DMS53 treated with DMSO at 0.1 percent for 48 hours (cell line): ENCODE measurements around the gene ADAMTS13.
"Not testable (repeated sequence)": the region's sequence is repeated elsewhere in the genome, so short reads cannot be mapped to it uniquely, and the experiment has no call there.

Experiments used
- DNase-seq: peaks from one replicate; lab custom pipeline; 2025; ENCODE audit not compliant: unreplicated experiment; lab: John Stamatoyannopoulos, UW

Gene ADAMTS13

DNA sequence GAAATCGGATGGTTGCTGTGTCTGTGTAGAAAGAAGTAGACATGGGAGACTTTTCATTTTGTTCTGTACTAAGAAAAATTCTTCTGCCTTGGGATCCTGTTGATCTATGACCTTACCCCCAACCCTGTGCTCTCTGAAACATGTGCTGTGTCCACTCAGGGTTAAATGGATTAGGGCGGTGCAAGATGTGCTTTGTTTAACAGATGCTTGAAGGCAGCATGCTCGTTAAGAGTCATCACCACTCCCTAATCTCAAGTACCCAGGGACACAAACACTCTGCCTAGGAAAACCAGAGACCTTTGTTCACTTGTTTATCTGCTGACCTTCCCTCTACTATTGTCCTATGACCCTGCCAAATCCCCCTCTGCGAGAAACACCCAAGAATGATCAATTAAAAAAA lies 30.7 kb upstream of the ADAMTS13 start:
- not testable (repeated sequence) for DNase-seq

DNA sequence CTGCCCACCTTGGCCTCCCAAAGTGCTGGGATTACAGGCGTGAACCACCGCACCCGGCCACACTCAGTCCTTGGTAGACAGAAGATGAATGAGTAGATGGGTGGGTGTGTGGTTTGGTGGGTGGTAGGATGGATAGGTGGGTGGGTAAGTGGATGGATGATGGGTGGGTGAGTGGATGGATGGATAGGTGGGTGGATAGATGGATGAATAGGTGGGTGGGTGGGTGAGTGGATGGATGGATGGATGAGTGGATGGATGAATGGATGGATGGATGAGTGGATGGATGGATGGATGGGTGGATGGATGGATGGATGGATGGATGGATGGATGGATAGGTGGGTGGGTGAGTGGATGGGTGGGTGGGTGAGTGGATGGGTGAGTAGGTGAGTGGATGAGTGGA lies 29.9 kb upstream of the ADAMTS13 start:
- not testable (repeated sequence) for DNase-seq

DNA sequence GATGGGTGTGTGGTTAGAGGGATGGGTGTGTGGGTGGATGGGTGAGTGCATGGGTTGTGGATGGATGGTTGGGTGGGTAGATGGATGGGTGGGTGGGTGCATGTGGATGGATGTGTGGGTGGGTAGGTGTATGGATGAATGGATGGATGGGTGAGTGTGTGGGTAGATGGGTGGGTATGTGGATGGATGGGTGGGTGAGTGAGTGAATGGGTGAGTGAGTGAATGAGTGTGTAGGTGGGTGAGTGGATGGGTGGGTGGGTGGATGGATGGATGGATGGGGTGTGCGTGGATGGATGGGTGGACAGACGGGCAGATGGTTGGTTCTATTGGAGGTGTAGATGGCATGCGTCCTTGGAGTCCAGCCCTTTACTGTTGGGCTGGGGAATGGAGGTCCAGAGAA lies 28.8 kb upstream of the ADAMTS13 start:
- no peak for DNase-seq

DNA sequence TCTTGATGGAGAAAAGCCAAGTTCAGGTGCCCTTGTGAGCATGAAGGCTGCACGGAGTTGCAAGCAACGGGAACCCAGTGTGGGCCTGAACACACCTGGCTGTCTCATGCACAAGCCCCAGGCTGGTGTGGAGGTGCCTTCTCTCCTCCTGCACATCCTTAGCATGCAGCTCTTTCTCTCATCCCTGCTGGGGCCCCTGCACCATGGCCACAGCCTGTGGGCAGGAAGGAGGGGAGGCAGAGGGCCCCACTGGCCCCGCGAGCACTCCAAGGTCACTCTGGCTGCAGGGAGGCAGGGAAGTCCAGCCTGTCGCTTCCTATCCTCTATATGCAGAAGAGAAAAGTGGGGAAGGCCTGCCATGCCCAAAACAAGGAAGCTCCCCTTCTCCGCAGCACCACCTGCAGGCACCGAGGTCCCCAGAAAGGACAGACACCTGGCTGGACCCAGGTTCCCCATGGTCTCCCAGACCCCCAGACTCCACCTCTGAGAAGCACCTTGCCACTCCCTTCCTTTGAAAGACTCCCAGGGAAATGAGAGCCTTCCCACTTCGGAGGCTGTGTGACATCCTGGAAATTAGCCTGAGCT lies 27.4 kb upstream of the ADAMTS13 start:
- no peak for DNase-seq

DNA sequence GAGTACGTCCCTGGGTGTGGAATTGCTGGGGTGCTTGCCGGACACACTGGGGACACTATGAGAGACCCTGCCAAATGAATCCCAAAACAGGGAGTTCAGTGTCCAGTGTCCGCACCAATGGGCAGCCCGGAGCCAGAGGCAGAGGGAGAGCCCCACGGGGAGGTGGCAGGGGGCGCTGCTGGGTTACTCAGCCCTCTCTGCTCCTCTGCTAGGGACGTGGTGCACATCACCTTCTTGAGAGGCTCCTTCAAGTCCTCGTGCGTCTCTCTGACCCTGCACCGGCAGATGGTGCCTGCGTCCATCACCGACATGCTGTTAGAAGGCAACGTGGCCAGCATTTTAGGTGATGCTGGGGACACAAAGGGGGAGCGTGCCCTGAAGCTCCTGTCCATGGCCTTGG lies 25.2 kb upstream of the ADAMTS13 start:
- no peak for DNase-seq

DNA sequence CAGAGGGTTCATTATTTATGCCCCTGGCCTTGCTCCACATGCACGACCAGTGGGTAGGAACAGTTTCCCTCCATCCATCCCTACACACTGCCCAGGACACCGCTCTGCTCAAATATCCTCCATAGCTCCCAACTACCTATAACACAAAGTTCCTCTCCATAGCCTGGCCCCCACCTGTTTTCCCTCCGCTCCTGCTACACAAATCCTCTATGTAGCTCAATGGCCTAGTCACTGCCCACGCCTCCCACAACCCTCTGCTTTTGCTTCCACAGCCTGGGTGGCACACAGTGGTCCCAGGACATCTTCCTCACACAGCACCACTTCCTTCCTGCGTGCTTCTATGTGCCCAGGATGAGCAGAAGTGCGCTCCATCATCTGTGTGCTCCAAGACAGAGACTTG lies 24.8 kb upstream of the ADAMTS13 start:
- DNase-seq = no peak

DNA sequence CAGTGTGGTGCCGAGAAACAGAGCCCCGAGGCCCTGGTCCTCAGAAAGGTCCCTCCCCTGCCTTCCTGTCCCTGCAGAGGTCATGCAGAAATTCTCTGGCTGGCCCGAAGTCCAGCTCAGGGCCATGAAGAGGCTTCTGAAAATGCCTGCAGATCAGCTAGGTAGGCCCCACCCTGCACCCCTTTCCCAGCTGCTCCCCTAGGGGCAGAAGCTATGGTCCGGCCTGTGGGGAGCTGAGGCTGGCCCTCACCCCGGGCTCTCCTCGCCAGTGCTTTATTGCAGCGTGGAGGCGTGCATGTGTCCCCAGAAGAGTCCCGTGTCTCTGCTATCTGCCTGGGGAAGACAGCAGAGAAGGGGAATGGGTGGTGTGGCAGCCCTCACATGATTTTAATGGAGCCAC lies 24.3 kb upstream of the ADAMTS13 start:
- no peak for DNase-seq

DNA sequence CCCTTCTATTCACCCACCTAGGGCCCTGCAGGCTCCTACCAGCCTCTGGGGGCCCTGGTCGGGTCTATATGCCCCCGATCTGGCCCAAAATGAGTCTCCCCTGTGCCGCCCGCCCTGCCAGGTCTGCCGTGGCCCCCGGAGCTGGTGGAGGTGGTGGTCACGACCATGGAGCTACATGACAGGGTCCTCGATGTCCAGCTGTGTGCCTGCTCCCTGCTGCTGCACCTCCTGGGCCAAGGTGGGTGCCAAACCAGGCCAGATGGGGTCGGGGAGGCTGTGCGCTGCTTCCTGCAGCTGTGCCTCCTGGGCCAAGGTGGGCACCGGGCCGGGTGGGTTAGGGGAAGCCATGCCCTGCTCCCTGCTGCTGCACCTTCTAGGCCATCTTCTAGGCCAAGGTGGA lies 21.9 kb upstream of the ADAMTS13 start:
- no peak for DNase-seq

DNA sequence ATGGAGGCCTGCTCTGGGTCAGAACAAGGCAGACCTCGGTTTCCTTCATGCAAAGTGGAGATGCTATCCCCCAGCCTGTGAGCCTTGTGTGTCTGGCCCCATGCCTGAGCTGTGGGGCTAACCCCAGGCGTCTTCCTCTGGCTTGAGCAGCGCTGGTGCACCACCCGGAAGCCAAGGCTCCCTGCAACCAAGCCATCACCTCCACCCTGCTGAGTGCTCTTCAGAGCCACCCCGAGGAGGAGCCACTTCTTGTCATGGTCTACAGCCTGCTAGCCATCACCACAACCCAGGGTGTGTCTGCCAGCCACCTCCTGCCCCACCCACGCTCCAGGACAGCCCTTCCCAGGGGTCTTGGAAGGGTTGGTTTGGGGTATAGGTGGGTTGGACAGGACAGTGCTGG lies 20.6 kb upstream of the ADAMTS13 start:
- DNase-seq = no peak

DNA sequence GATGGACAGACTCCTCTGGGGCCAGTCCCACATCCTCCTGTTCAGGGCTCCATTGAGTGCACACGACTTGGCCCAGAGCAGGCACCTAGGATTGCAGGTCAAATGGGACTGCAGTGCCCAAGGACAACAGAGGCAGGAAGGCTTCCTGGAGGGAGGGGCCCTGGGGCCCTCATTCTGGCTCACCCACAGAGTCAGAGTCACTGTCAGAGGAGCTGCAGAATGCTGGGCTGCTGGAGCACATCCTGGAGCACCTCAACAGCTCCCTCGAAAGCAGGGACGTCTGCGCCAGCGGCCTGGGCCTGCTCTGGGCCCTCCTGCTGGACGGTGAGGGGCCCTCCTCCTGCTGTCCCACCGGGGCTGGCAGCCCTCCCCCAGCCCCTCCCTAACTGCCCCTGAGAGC lies 19.5 kb upstream of the ADAMTS13 start:
- DNase-seq = no peak

DNA sequence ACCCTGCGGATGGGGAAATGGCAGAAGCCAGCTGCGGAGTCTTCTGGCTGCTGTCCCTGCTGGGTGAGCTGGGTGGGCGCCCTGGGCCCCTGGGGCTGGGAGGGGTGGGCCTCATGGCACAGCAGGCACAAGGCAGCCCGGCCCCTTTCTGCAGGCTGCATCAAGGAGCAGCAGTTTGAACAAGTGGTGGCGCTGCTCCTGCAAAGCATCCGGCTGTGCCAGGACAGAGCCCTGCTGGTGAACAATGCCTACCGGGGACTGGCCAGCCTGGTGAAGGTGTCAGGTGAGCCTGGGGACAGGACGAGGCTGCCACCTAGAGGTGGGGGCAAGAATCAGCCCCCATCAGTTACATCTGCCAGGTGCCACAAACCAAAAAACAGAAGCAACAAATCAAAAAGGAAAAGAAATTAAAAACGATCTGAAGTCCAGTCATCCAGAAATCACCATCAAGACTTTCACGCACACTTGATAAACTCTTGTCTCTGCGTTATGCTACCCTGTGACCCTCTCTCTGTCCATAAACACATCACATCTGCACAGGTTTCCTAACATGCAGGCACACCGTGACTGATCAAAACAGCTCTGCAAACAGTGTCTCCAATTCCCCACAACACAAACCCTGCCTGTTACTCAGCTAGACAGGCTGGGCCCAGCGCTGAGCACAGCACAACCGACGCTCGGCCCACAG lies 18.3 kb upstream of the ADAMTS13 start:
- DNase-seq = peak; percentile 87

DNA sequence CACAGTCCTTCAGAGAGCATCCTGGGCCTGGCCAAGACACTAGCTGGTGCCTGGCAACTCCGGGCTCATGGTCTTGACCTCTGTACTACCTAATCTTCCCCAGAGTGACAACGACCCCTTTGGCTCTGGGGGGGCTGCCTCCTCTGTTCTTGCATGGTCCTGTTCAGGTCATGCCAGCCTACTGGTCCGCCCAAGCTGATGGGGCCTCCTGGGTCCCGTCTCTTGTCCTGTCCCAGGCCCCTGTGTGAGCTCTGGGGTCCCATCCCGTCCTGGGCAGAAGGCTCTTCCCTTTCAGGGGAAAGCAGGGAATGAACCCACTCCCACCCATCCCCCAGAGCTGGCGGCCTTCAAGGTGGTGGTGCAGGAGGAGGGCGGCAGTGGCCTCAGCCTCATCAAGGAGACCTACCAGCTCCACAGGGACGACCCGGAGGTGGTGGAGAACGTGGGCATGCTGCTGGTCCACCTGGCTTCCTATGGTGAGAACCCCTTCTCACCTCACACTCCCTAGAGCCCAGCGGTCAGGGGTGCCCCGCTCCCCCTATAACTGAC lies 17.6 kb upstream of the ADAMTS13 start:
- no peak for DNase-seq

DNA sequence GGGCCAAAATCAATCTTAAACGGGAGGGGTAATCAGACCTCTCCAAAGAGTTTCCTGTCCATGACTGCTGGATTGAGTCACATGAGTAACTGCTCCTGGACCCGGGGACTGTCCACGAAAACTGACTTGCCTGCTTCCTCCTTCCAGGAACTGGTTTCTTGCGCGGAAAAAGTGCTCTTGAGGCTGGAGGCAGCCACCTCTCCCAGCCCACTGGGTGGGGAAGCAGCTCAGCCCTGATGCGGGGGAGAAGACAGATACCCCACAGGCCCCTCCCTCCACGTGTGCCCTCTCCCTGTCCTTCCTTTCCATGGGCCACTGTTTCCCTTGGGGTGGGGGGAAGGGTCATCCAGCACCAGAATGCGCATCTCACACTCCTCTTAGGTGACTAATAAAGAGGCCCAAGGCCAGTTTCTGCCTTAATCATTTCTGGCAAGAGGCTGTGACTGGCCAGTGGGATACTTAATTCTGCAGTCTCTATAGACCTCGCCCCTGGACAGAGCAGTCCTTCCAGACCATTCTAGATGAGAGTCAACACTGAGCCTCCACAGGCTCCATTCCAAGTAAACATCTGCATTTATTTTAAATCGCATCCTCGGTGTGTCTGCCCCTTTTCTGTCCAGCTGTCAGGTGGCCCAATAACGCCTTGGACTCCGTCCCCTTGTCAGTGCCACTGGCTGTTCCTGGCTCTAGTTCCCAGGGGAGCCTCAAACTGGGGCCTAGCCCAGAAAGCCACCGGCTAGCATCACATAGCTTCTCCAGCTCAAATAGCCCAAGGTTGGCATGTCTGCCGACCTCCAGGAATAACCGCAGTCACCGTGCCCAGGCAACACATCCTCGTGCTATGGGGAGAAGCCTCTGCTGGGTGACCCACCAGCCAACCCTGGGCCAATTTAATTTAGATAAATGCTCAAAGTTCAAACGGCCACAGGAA lies 16.4 kb upstream of the ADAMTS13 start:
- no peak for DNase-seq

DNA sequence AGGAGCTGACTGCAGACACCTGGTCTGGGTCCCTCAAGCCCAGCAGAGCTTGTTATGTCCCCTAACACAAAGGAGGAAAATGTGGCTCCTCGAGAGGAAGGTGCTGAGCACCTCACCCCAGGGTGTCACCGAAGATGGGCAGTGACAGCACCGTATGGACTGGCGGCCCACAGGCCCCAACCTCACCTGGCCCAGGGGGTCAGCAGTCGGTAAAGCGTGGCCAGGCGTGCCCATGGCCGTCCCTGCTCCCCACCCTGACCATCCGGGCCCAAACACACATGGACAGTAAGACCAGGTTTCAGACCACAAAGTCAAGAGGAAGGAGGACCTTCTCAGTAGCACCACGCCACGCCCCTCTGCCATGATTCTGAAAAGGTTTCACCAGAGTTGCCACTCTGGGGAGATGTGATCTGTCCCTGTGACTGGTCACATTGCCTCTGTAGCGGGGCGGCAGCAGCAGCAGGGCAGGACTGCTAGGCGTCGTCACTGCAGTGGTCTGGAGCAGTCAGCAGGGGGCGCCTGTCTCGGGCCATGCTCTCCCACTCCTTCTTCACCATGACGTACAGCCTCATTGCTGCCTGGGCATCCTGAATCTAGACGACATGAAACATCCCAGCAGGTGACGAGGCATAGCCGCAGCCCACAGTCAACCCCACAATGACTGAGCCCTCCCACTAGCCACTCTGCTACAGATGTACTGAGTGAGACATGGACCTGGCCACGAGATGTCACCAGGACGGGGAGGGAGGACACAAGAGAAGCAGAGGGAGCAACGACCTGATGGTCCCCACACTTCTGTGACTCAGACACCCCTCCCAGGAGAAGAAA lies 15.5 kb upstream of the ADAMTS13 start:
- peak; percentile 77 for DNase-seq

DNA sequence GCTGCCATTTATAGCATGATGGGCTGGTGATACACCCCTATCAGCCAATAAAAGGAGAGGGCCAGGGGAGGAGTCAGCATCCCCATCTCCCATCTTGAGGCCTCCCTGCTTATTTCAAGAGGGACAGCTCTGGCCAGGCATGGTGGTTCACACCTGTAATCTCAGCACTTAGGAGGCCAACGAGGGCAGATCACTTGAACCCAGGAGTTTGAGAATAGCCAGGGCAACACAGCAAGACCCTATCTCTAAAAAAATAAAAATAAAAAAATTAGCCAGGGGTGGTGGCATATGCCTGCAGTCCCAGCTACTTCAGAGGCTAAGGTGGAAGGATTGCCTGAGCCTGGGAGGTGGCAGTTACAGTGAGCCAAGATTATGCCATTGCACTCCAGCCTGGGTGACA lies 14.1 kb upstream of the ADAMTS13 start:
- no peak for DNase-seq

DNA sequence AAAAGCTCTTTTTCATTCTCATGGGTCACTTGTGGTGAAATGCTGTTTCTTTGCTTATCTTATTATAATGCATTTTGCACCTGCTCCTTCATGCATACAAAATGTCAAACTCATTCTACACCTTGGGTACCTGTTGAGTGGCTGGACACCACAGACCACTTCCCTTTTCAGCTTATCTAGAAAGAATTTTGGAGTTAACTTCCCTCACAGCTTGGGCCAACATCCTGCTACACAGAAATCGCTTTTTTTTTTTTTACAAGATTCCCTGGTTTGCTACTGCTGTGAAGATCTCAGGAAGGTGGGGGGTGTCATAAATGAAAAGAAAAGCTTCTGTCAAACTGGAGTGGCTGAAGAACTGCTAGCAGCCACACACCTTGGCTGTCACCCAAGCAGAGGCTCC lies 7.0 kb upstream of the ADAMTS13 start:
- DNase-seq = no peak

DNA sequence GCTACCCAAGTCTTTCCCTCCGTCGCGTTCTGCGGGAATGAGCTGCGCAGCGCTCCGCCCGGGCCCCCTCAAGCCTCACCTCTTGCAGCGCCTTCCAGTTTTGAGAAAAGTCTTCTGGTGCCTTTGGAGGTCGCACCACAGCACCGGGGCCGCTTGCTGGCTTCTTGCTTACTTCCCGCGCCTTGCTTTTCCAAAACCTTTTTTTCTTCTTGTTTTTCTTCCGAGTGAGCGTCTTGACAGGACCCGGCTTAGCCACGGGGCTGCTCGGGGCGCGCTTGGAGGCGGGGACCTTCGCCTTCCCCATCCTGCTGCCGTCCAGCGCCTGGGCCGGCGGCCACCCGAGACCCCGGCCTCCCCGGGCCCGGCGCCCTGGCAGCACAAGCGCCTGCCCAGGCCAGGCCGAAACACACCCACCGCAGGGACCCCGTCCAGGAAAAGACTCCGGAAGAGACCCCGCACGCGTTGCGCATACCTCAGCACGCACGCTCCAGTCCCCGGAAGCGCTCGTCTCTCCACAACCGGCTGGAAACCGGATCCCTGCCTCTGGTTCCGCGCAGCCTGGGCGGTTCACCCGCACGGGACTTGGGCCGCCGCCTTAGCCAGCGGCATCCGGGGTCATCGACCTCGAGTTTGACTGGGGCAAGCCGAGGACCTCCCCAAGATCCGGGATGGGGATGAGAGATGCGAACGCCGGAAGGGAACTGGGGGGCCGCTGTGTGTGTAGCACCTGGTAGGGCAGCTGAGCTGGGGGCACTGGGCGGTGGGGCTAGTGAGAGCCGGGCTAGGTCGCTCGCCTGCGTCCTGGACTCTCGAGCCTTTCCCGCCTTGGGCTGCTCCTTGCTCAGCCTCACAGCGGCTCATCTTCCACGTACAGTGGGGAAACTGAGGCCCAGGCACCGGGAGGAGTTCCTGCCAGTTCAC lies 4.4 kb upstream of the ADAMTS13 start, which contains the start of gene REXO4:
TSS of gene REXO4 (minus strand) at position 470 of the 921 bp plus-strand sequence. CDS start at position 304, 166 bp downstream.
- peak; percentile 51 for DNase-seq

DNA sequence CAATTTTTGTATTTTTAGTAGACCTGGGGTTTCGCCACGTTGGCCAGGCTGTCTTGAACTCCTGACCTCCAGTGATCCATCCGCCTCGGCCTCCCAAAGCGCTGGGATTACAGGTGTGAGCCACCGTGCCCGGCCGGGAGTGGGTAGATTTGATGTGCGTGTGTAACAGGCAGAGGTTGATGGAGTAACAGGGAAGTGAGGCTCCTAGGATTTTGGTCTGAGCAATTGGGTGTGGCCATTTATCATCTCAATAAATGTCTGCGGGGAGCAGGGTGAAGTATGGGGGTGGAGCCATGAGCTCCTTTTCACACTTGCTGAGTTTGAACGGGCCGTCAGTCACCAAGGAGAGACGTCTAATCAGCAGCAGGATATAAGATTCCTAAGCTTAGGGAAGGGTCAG lies 3.2 kb upstream of the ADAMTS13 start:
- no peak for DNase-seq

DNA sequence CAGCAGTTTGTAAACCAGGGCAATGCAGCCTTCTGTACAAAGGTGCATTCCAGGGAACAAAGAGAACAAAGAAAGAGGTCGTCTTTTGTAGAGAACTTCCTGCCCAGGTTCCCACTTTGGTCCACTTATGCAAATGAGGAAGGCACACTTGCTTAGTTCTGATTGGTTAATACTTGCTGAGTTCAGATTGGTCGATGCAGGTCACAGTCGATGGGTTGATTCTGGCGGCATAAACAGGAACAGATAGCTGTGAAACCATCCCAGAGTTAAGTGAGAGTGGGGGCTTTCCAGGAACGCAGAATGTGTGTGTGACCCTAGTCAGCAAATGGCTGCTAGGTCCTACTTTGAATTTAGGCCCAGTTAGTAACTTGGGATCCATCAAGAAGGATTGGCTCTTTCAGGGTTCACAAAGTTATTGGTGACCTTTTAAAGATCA lies 1.8 kb upstream of the ADAMTS13 start:
- DNase-seq = no peak

DNA sequence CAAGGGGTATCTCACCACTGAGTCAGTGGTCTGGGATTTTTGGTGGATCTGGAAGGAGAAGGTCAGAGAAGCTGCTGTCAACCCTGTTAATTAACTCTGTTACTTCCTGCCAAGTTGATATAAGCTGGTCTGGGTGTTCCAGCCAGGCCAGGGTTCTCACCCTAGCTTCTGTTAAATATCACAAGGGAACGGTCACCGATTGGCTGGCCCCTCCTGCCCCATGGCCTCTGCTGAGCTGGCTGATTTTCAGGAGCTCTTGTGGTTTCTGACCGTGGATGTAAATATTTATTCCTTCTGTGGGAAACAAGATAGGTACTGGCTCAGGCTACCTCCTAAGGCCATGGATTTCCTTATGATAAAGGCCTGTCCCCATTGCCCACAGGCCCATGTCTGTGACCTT lies 1.0 kb downstream of the ADAMTS13 start:
- no peak for DNase-seq
